Activated CD4-positive, alpha-beta memory T cell treated with anti-CD3 and anti-CD28 coated beads for 36 hours (primary cell): ENCODE data around the gene MPPE1. TPM values are rescaled to one million over a fixed set of nuclear protein-coding genes. Genes with fewer than 3 reads are reported as not detected.
A peak's percentile ranks its signal among the peaks of the same experiment; 100 is the strongest.
"Not testable (repeated sequence)": the region's sequence is repeated elsewhere in the genome, so short reads cannot be mapped to it uniquely, and the experiment has no call there.

Source experiments
- CTCF ChIA-PET: fragments of 350-600 bp; sonication (Branson Sonifier 250); formaldehyde crosslinking; loops from one replicate; lab custom pipeline; 2021; ENCODE audit warnings: antibody characterized with exemption, inconsistent platforms; lab: Charles Lee
- POLR2A ChIA-PET: fragments of 350-600 bp; sonication (Branson Sonifier 250); formaldehyde crosslinking; loops from one replicate; lab custom pipeline; 2021; ENCODE audit warnings: antibody characterized with exemption; lab: Charles Lee
- DNase-seq: peaks from one replicate; pipeline ENCODE4 v3.0.0-alpha.2; 2020
- H3K27ac Mint-ChIP-seq: one replicate; pipeline ENCODE4 v1.8.0; 2021; ENCODE audit warnings: mixed read lengths
- H3K27me3 Mint-ChIP-seq: one replicate; pipeline ENCODE4 v1.8.0; 2021; ENCODE audit warnings: mixed read lengths
- H3K36me3 Mint-ChIP-seq: one replicate; pipeline ENCODE4 v1.8.0; 2021; ENCODE audit warnings: mixed read lengths
- H3K4me1 Mint-ChIP-seq: one replicate; pipeline ENCODE4 v1.8.0; 2021; ENCODE audit warnings: low read depth, mixed read lengths
- H3K4me3 Mint-ChIP-seq: one replicate; pipeline ENCODE4 v1.8.0; 2021; ENCODE audit warnings: mild to moderate bottlenecking, mixed read lengths
- H3K9me3 Mint-ChIP-seq: one replicate; pipeline ENCODE4 v1.8.0; 2021; ENCODE audit warnings: mixed read lengths
- intact Hi-C: fragments of 100-400 bp; cut with micrococcal nuclease; formaldehyde crosslinking; loops from one replicate; pipeline ENCODE4 v1.15.1; 2023
- total RNA-seq, 2 experiments: library from RNA; stranded (reverse); gene quantifications; one replicate each; pipeline ENCODE4 v1.2.3, GENCODE V29; 2021

MPPE1 gene
- total RNA-seq, 2 experiments from 2014 or later = 34.0 to 35.4 TPM

DNA sequence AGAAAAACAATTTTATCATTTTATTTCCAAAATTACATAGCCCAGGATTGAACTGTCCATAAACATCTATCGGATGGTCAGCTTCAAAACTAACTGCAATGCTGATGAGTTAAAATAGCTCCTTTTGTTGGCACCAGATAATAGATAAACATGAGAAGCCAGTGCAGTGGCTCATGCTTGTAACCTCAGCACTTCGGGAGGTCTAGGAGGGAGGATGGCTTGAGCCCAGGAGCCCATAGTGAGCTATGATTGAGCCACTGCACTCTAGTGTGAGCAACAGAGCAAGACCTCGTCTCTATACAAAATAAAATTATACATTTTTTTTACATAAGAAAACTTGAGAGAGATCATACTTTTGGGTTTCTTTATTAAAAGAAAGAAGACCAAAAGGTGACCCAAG lies 38.6 kb upstream of the MPPE1 start:
- POLR2A ChIA-PET = interaction anchor here (1.9 kb wide), 1 partner anchor 34 kb away, joined by 11 read pairs; the partner anchor contains the start of gene IMPA2
- H3K36me3 Mint-ChIP-seq = no peaks in the 10 kb centered on the region

DNA sequence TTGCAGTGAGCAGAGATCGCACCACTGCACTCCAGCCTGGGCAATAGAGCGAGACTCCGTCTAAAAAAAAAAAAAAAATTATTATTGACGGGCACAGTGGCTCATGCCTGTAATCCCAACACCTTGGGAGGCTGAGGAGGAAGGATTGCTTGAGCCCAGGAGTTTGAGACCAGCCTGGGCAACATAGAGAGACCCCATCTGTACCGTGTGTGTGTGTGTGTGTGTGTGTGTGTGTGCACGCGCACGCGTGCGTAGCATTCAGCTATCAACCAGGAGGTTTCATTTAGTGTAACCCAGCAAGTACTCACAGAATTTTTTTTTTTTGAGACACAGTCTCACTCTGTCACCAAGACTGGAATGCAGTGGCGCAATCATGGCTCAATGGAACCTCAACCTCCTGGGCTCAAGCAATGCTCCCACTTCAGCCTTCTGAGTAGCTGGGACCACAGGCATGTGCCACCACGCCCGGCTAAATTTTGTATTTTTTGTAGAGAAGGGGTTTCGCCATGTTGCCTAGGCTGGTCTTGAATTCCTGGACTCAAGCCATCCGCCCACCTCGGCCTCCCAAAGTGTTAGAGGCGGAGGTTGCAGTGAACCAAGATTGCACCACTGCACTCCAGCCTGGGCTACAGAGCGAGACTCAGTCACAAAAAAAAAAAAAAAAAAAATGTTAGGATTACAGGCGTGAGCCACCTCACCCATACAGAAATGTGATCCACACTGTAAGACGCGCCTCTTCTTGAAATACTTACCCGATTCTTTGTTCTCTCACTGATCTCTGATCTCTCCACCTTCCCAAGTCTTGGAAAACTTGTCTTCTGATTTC lies 37.9 kb upstream of the MPPE1 start:
- not testable (repeated sequence) for H3K36me3 Mint-ChIP-seq, H3K4me3 Mint-ChIP-seq, H3K27me3 Mint-ChIP-seq, H3K4me1 Mint-ChIP-seq, H3K9me3 Mint-ChIP-seq, DNase-seq, H3K27ac Mint-ChIP-seq
- intact Hi-C loops = loop anchor here (2.0 kb wide), 1 partner anchor 37 kb away; the partner anchor contains the start of gene MPPE1
- POLR2A ChIA-PET = interaction anchor here (0.6 to 1.9 kb wide), 2 partner anchors 35 to 92 kb away, joined by 3 to 11 read pairs; partner anchors contain the start of gene IMPA2
- CTCF ChIA-PET = interaction anchor here (0.7 to 4.9 kb wide), 5 partner anchors 9 to 93 kb away, joined by 3 to 41 read pairs (median 6); no protein-coding TSS in a partner anchor

More for the DNA sequence above, 38.6 kb upstream of the MPPE1 start:
- no peak overlapping the region for H3K27ac Mint-ChIP-seq
- CTCF ChIA-PET = interaction anchor here (1.0 to 4.9 kb wide), 7 partner anchors 9 to 290 kb away, joined by 3 to 41 read pairs (median 4); no protein-coding TSS in a partner anchor
- H3K9me3 Mint-ChIP-seq = no peaks in the 10 kb centered on the region
- DNase-seq = no peak
- no peak overlapping the region for H3K4me3 Mint-ChIP-seq
- intact Hi-C loops = loop anchor here (1.0 to 2.0 kb wide), 3 partner anchors 35 to 95 kb away; partner anchors contain the start of genes CHMP1B, IMPA2 and MPPE1
- H3K4me1 Mint-ChIP-seq = peaks cover 8% of the 10 kb centered on the region
- peaks cover 4% of the 10 kb centered on the region for H3K27me3 Mint-ChIP-seq

DNA sequence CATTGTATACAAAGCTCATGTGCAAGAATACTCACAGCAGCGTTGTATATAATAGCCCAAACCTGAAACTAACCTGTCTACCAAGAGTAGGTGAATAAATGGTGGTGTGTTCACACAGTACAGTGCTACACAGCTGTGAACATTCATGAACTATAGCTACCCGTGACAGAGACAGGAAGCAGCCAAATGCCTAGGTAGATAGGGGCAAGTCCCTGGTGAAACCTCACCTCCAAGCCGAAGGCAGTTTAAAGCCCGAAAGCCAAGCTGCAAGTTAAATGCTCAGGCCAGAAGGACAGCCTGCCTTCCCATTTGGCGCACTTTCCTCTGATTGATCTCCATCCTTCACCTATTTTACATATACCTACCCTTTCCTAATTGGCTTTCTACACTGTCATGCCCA lies 36.7 kb upstream of the MPPE1 start:
- CTCF ChIA-PET = interaction anchor here (1.1 to 1.2 kb wide), 2 partner anchors 50 to 94 kb away, joined by 5 to 6 read pairs; no protein-coding TSS in a partner anchor
- DNase-seq = no peak
- peaks cover 4% of the 10 kb centered on the region for H3K27me3 Mint-ChIP-seq
- no peaks in the 10 kb centered on the region for H3K9me3 Mint-ChIP-seq
- H3K4me3 Mint-ChIP-seq = no peak overlapping the region
- H3K4me1 Mint-ChIP-seq = peaks cover 8% of the 10 kb centered on the region
- H3K36me3 Mint-ChIP-seq = no peaks in the 10 kb centered on the region
- POLR2A ChIA-PET = no interaction called here
- intact Hi-C loops = no loop called here
- H3K27ac Mint-ChIP-seq = no peak overlapping the region

DNA sequence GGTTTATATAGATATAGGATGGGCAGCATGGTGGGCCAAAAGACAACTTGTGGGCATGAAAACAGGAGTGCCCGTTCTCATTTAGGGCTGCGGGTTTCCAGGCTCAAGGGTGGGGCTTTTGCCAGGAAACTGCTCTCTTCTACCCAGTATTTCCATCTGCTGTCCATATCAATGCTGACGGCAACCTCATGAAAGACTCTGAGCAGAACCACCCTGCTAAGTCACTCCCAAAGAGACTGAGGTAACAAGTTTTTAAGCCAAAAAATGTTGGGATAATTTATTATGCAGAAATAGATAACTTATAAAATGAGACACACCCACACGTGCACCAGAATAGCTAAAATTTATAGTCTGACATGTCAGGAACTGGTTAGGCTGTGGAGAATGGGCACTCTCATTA lies 36.1 kb upstream of the MPPE1 start:
- Mint-ChIP-seq H3K9me3 (no peaks in the 10 kb centered on the region), H3K4me3 (no peak overlapping the region), H3K27me3 (peaks cover 4% of the 10 kb centered on the region), H3K4me1 (peaks cover 8% of the 10 kb centered on the region), H3K27ac (no peak overlapping the region), H3K36me3 (no peaks in the 10 kb centered on the region)
- intact Hi-C loops = no loop called here
- ChIA-PET POLR2A (no interaction called here), CTCF (interaction anchor here (1.2 kb wide), 1 partner anchor 50 kb away, joined by 5 read pairs; no protein-coding TSS in a partner anchor)
- no peak for DNase-seq

DNA sequence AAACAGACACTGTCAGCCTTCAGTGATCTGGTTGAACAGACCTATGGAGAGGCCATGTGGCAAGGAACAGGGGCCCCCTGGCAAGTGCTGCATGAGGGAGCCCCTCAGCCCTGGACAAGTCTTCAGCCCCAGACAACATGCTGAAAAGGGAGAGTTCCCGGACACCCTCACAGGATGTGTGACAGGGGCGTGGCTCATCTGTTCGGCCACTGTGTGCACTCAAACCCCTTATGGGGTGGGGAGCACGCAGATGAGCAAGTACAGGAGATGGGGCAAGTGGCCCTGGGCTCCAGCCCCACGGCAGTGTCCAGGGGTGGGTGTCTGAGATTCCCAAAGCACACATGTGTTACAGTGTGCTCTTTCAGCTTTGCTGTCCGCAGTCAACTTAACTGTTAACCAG lies 35.4 kb upstream of the MPPE1 start:
- Mint-ChIP-seq H3K4me1 (peaks cover 8% of the 10 kb centered on the region), H3K27ac (no peak overlapping the region), H3K27me3 (peaks cover 4% of the 10 kb centered on the region), H3K4me3 (no peak overlapping the region), H3K9me3 (no peaks in the 10 kb centered on the region), H3K36me3 (no peaks in the 10 kb centered on the region)
- DNase-seq = no peak
- intact Hi-C loops = no loop called here
- POLR2A ChIA-PET = no interaction called here
- CTCF ChIA-PET = interaction anchor here (1.2 to 1.8 kb wide), 2 partner anchors 51 to 52 kb away, joined by 5 to 6 read pairs; no protein-coding TSS in a partner anchor

DNA sequence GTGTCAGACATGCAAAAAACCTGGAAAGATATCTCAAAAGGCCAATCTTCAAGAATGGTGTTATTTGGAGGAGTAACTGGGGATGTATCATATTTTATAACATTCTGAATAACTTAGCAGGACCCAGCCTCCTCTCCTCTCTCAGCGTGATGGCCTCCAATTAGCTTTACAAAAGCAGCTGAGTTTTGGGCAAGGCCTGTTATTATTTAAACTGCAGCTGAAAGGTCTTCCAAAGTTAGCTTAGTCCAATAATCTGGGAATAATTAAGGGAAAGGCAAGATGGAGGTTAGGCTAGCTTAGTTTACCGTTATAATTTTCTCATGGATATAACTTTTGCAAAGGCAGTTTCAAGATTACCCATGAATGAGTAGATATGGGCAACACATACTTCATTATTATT lies 32.8 kb upstream of the MPPE1 start:
- Mint-ChIP-seq H3K27me3 (peaks cover 4% of the 10 kb centered on the region), H3K36me3 (no peaks in the 10 kb centered on the region), H3K4me1 (no peaks in the 10 kb centered on the region), H3K9me3 (no peaks in the 10 kb centered on the region), H3K4me3 (no peak overlapping the region), H3K27ac (no peak overlapping the region)
- DNase-seq = no peak
- POLR2A ChIA-PET = no interaction called here
- CTCF ChIA-PET = interaction anchor here (1.1 to 6.5 kb wide), 3 partner anchors 41 to 96 kb away, joined by 3 to 281 read pairs (median 155); partner anchors contain the start of gene IMPA2
- intact Hi-C loops = no loop called here

DNA sequence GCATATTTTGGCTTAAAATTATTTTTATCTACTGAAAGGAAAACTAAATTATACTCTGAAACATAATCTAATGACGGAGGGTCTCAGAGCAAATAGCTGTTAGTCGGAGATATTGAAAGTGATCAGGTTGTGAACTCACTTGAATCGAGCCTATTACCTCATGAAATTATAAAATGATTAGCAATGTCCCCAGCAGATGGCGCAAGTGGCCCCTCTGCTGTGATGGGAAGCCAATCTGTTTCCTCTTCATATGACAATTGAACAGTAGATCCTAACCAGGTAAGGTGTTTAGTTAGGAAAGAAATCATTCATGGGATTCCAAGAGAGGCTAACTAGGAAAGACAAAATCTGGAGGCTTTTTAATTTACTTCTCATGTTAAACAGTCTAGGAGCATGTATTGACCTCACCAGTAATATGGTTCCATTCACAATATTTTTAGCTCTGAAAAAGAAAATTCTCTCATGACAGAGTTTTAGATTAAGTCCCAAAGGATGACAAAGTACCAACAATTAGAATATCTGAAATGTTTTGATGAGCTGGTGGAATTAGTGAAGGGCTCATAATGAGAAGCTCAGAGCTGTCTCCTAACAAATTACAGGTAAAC lies 29.9 kb upstream of the MPPE1 start:
- H3K9me3 Mint-ChIP-seq = no peaks in the 10 kb centered on the region
- ChIA-PET CTCF (interaction anchor here (0.5 to 6.5 kb wide), 45 partner anchors 8 to 731 kb away, joined by 3 to 281 read pairs (median 4); partner anchors contain the start of genes GNAL, IMPA2 and MPPE1), POLR2A (interaction anchor here (0.6 to 1.4 kb wide), 3 partner anchors 56 to 101 kb away, joined by 3 to 4 read pairs (median 3); no protein-coding TSS in a partner anchor)
- H3K36me3 Mint-ChIP-seq = no peaks in the 10 kb centered on the region
- H3K27ac Mint-ChIP-seq = no peak overlapping the region
- peak; percentile 79 for DNase-seq
- H3K27me3 Mint-ChIP-seq = no peaks in the 10 kb centered on the region
- no peaks in the 10 kb centered on the region for H3K4me1 Mint-ChIP-seq
- intact Hi-C loops = loop anchor here (1.0 to 5.0 kb wide), 4 partner anchors 43 to 206 kb away; partner anchors contain the start of gene IMPA2
- no peak overlapping the region for H3K4me3 Mint-ChIP-seq

DNA sequence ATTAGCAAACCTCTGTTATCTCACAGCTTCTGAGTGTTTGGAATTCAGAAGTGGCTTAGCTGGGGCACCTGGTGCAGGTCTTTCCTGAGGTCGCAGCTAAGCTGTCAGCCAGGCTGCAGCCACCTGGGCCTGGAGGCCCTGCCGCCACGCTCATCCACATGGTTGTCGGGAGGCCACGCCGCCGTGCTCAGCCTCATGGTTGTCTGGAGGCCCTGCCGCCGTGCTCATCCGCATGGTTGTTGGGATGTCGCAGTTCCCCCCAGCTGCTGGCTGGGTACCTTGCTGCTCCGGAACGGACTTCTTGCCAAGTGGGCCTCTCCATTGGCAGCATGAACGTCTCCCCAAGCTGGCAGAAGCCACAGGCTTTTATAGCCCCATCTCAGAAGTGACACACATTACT lies 24.3 kb upstream of the MPPE1 start:
- intact Hi-C loops = no loop called here
- no peak overlapping the region for H3K4me3 Mint-ChIP-seq
- no peaks in the 10 kb centered on the region for H3K4me1 Mint-ChIP-seq
- CTCF ChIA-PET = interaction anchor here (2.8 to 2.9 kb wide), 2 partner anchors 64 to 107 kb away, joined by 15 to 17 read pairs; no protein-coding TSS in a partner anchor
- H3K27ac Mint-ChIP-seq = no peak overlapping the region
- no peaks in the 10 kb centered on the region for H3K9me3 Mint-ChIP-seq
- peaks cover 3% of the 10 kb centered on the region for H3K27me3 Mint-ChIP-seq
- POLR2A ChIA-PET = interaction anchor here (0.6 kb wide), 1 partner anchor 22 kb away, joined by 4 read pairs; no protein-coding TSS in a partner anchor
- no peaks in the 10 kb centered on the region for H3K36me3 Mint-ChIP-seq
- no peak for DNase-seq

DNA sequence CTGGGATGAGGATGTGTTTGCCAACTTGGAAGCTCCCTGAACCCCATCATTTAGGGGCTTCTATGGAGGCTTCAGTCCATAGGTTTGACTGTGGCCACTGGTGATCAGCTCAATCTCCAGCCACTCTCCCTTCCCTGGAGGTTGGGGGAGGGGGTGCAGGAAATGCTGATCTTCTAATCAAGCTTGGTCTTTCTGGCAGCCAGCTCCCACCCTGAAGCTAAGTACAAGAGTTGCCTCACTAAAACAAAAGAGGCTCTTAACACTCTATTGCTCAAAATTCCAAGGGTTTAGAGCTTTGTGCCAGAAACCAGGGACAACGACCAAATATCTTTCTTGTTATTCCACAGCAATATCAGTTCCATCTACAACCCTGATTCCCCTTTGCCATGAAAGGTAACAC lies 19.4 kb upstream of the MPPE1 start:
- ChIA-PET POLR2A (interaction anchor here (0.6 kb wide), 1 partner anchor 88 kb away, joined by 3 read pairs; no protein-coding TSS in a partner anchor), CTCF (interaction anchor here (0.9 to 1.6 kb wide), 3 partner anchors 10 to 68 kb away, joined by 3 to 6 read pairs (median 3); no protein-coding TSS in a partner anchor)
- Mint-ChIP-seq H3K4me1 (peaks cover 3% of the 10 kb centered on the region), H3K27me3 (peaks cover 3% of the 10 kb centered on the region), H3K36me3 (no peaks in the 10 kb centered on the region), H3K27ac (no peak overlapping the region), H3K9me3 (no peaks in the 10 kb centered on the region), H3K4me3 (no peak overlapping the region)
- intact Hi-C loops = no loop called here
- no peak for DNase-seq

DNA sequence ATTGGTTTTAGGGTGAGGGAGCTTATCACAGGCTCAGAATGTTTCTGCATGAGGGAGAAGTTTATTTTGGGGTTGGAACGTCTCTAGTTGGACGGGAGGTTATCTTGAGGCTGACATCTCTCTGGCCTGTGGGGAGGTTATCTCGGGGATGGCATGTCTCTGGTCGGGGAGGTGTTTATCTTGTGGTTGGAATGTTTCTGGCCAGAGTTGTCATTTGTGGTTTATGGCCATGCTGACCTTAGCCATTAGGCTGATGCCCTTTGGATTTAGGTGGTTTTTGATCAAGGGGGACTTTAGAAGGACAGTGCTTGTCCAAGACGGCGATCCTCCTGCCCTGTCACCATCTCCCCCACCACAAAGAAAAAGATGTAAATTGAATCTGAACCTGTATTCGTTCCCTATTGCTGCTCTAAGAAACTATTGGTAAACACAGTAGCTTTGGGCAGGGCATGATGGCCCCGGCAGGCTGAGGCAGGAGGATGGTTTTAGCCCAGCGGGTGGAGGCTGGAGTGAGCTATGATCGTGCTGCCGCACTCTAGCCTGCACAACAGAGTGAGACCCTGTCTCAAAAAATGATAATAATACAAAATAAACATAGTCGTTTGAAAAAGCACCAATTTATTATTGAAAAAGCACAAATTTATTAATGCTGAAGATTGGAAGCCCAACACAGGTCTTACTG lies 17.8 kb upstream of the MPPE1 start:
- no peaks in the 10 kb centered on the region for H3K9me3 Mint-ChIP-seq
- CTCF ChIA-PET = no interaction called here
- POLR2A ChIA-PET = no interaction called here
- H3K27me3 Mint-ChIP-seq = peaks cover 3% of the 10 kb centered on the region
- no peak for DNase-seq
- peaks cover 10% of the 10 kb centered on the region for H3K4me1 Mint-ChIP-seq
- no peak overlapping the region for H3K27ac Mint-ChIP-seq
- H3K36me3 Mint-ChIP-seq = no peaks in the 10 kb centered on the region
- no peak overlapping the region for H3K4me3 Mint-ChIP-seq
- intact Hi-C loops = no loop called here

DNA sequence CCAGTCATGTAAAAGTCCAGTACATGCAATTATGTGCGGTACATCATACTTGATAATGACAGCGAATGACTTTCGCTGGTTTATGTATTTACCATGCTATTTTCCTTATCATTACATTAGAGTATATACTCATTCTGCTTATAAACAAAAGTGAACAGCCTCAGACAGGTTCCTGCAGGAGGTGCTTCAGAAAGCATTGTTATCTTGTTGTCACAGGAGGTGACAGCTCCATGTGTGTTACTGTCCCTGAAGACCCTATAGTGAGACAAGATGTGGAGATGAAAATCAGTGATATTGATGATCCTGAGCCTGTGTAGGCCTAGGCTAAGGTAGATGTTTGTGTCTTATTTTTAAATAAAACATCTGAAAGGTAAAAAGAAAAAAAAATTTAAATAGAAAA lies 15.3 kb upstream of the MPPE1 start:
- intact Hi-C loops = no loop called here
- ChIA-PET CTCF (interaction anchor here (1.7 kb wide), 1 partner anchor 15 kb away, joined by 5 read pairs; no protein-coding TSS in a partner anchor), POLR2A (no interaction called here)
- no peak for DNase-seq
- H3K4me1 Mint-ChIP-seq = peaks cover 10% of the 10 kb centered on the region
- H3K27me3 Mint-ChIP-seq = peaks cover 2% of the 10 kb centered on the region
- no peak overlapping the region for H3K27ac Mint-ChIP-seq
- no peak overlapping the region for H3K4me3 Mint-ChIP-seq
- H3K9me3 Mint-ChIP-seq = no peaks in the 10 kb centered on the region
- no peaks in the 10 kb centered on the region for H3K36me3 Mint-ChIP-seq
